Right kidney (tissue), 1 donor: ENCODE results near the gene PLXDC2.

Experiments used
- DNase-seq: peaks from one replicate; pipeline ENCODE4 v3.0.0-alpha.2; 2016

Gene PLXDC2

GRCh38 chr10:19853831-19854230 is 37.6 kb downstream of the PLXDC2 start:
- DNase-seq, result no peak

GRCh38 chr10:19857876-19858275 is 41.6 kb downstream of the PLXDC2 start:
- no peak for DNase-seq

GRCh38 chr10:19860107-19860506 is 43.9 kb downstream of the PLXDC2 start:
- DNase-seq, result no peak

- DNase-seq, result no peak
These were observed 46.7 kb downstream of the PLXDC2 start for GRCh38 chr10:19862811-19863515.

- DNase-seq, result no peak
These were observed 49.4 kb downstream of the PLXDC2 start for GRCh38 chr10:19865676-19866075.

GRCh38 chr10:19869370-19869769 is 53.1 kb downstream of the PLXDC2 start:
- no peak for DNase-seq

- DNase-seq, result no peak
These were observed 56.5 kb downstream of the PLXDC2 start for GRCh38 chr10:19872504-19873271.

- DNase-seq, result no peak
These were observed 58.0 kb downstream of the PLXDC2 start for GRCh38 chr10:19874190-19874589.

- DNase-seq, result no peak
These were observed 58.6 kb downstream of the PLXDC2 start for GRCh38 chr10:19874791-19875190.

- DNase-seq, result no peak
These were observed 60.3 kb downstream of the PLXDC2 start for GRCh38 chr10:19876570-19876969.

GRCh38 chr10:19877466-19878255 is 61.4 kb downstream of the PLXDC2 start:
- DNase-seq, result no peak

- DNase-seq, result no peak
These were observed 66.4 kb downstream of the PLXDC2 start for GRCh38 chr10:19882621-19883020.

GRCh38 chr10:19888061-19888660 is 71.9 kb downstream of the PLXDC2 start:
- DNase-seq, result no peak

- DNase-seq, result no peak
These were observed 73.0 kb downstream of the PLXDC2 start for GRCh38 chr10:19889256-19889655.

GRCh38 chr10:19891429-19891828 is 75.2 kb downstream of the PLXDC2 start:
- DNase-seq, result no peak

GRCh38 chr10:19892270-19892669 is 76.0 kb downstream of the PLXDC2 start:
- DNase-seq, result no peak

GRCh38 chr10:19892677-19893076 is 76.4 kb downstream of the PLXDC2 start:
- DNase-seq, result no peak

- DNase-seq, result no peak
These were observed 79.3 kb downstream of the PLXDC2 start for GRCh38 chr10:19895500-19895899.

GRCh38 chr10:19902456-19902855 is 86.2 kb downstream of the PLXDC2 start:
- no peak for DNase-seq

GRCh38 chr10:19904202-19904661 is 88.0 kb downstream of the PLXDC2 start:
- DNase-seq, result no peak

- DNase-seq, result no peak
These were observed 90.0 kb downstream of the PLXDC2 start for GRCh38 chr10:19906108-19906791.
